Embryonic facial prominence (tissue), 1 donor: ENCODE results near the gene CACNA1C.

ENCODE experiments used
- DNase-seq: peaks from one replicate; pipeline ENCODE4 v3.0.0-alpha.2; 2016; ENCODE audit errors: extremely low spot score

The CACNA1C gene

GRCh38 chr12:2297658-2298057 is 244.9 kb downstream of the CACNA1C start:
- no peak for DNase-seq

- DNase-seq, result no peak
Observed at GRCh38 chr12:2298556-2299200, 245.9 kb downstream of the CACNA1C start.

- DNase-seq, result peak; percentile 33
Observed at GRCh38 chr12:2299206-2299605, 246.4 kb downstream of the CACNA1C start.

GRCh38 chr12:2300168-2300567 is 247.4 kb downstream of the CACNA1C start:
- DNase-seq, result no peak

- DNase-seq, result no peak
Observed at GRCh38 chr12:2300886-2301285, 248.1 kb downstream of the CACNA1C start.

GRCh38 chr12:2301531-2302461 is 249.0 kb downstream of the CACNA1C start:
- peak; percentile 24 for DNase-seq

GRCh38 chr12:2302711-2303580 is 250.2 kb downstream of the CACNA1C start:
- DNase-seq, result no peak

- no peak for DNase-seq
Observed at GRCh38 chr12:2304223-2304622, 251.4 kb downstream of the CACNA1C start.

GRCh38 chr12:2306012-2306411 is 253.2 kb downstream of the CACNA1C start:
- no peak for DNase-seq

- DNase-seq, result no peak
Observed at GRCh38 chr12:2306735-2307134, 253.9 kb downstream of the CACNA1C start.

- no peak for DNase-seq
Observed at GRCh38 chr12:2307550-2307949, 254.8 kb downstream of the CACNA1C start.

GRCh38 chr12:2309647-2310046 is 256.9 kb downstream of the CACNA1C start:
- no peak for DNase-seq

GRCh38 chr12:2311020-2311778 is 258.4 kb downstream of the CACNA1C start:
- DNase-seq, result peak; percentile 70

GRCh38 chr12:2312175-2312574 is 259.4 kb downstream of the CACNA1C start:
- no peak for DNase-seq

- no peak for DNase-seq
Observed at GRCh38 chr12:2312770-2313169, 260.0 kb downstream of the CACNA1C start.

- DNase-seq, result no peak
Observed at GRCh38 chr12:2314492-2314891, 261.7 kb downstream of the CACNA1C start.

GRCh38 chr12:2317772-2318171 is 265.0 kb downstream of the CACNA1C start:
- no peak for DNase-seq

GRCh38 chr12:2318286-2318685 is 265.5 kb downstream of the CACNA1C start:
- no peak for DNase-seq

- DNase-seq, result no peak
Observed at GRCh38 chr12:2319136-2319535, 266.3 kb downstream of the CACNA1C start.

- no peak for DNase-seq
Observed at GRCh38 chr12:2319737-2320506, 267.1 kb downstream of the CACNA1C start.

GRCh38 chr12:2320841-2321240 is 268.1 kb downstream of the CACNA1C start:
- DNase-seq, result no peak
